ENCODE data around the gene DAB1. TPM values are rescaled to one million over a fixed set of nuclear protein-coding genes. Genes with fewer than 3 reads are reported as not detected.

Gene DAB1
- total and polyA plus RNA-seq, 2 of the 8 experiments (the other 6 are each of a cell fraction or from before 2014, with no cell fraction given): 4.4 to 11.8 TPM

DNA sequence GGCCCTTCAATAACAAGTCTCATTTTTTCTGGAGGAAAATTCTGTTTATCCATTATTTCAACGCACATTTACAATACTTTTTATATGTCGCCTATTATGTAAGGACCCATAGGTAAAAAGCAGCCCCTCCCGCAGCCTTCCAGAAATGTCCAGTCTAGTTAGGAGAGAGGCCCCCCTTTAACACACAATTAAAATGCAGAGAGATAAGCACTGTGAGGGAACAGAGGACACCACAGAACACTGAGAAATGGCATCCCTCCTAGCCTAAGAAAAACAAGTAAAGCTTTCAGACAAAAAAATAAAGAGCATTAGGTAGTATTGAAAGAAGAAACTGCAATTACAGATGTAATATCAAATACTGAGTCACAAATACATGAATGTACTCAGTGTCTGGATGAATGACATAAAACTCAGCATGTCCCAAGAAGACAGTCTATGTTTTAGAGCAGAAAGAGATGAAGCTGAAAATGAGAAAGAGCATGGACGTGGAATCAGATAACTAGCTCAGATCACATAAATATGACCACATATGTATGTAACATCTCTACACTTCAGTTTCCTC is 62.9 kb downstream of the DAB1 start:
- H3K79me1 ChIP-seq (ENCODE audit: low read depth, low read length): no peaks in the 10 kb centered on the region
- WGBS, 2 experiments (ENCODE audit: extremely low coverage in 1 of 2, insufficient coverage in 1 of 2, insufficient read length in 1 of 2, insufficient replicate concordance in 2 of 2, low coverage in 1 of 2, low lambda C conversion rate in 2 of 2, missing lambda C conversion rate in 1 of 2): 94% methylated on average over 4 of the region's 4 CpGs; no CpG with 5 or more reads in 1 of the 2 experiments
- CTCF ChIA-PET (ENCODE audit: partially characterized antibody): interaction anchor here (0.7 kb wide), 1 partner anchor 1230 kb away, joined by 4 read pairs; no protein-coding TSS in a partner anchor
- H3K27ac ChIP-seq (ENCODE audit: low read depth, low read length): no peak overlapping the region
- no peak overlapping the region for H2BK12ac ChIP-seq (ENCODE audit: low read depth, low read length)
- H3K14ac ChIP-seq (ENCODE audit: insufficient read length): no peak overlapping the region
- no peak overlapping the region for H4K91ac ChIP-seq (replicated peaks; ENCODE audit: insufficient read length, low read length)
- no peaks in the 10 kb centered on the region for H3K23me2 ChIP-seq (ENCODE audit: low read depth, low read length)
- no peak overlapping the region for H3K18ac ChIP-seq (ENCODE audit: extremely low read depth, low read length)
- H3K9me3 ChIP-seq (ENCODE audit: insufficient read depth in 2 of 2, low read depth in 1 of 2, low read length in 1 of 2): no peaks in the 10 kb centered on the region
- H3K56ac ChIP-seq (replicated peaks; ENCODE audit: insufficient read length, low read depth, low read length): no peak overlapping the region
- POLR2A ChIA-PET (ENCODE audit: partially characterized antibody): no interaction called here
- H4K8ac ChIP-seq (ENCODE audit: extremely low read depth, insufficient read depth, low read length): no peak overlapping the region
- no peak overlapping the region for H3K4me3 ChIP-seq (ENCODE audit: extremely low read depth in 1 of 4, insufficient read depth in 2 of 4, low read depth in 3 of 4, low read length in 4 of 4)
- H3K79me2 ChIP-seq (ENCODE audit: control insufficient read depth in 1 of 2, insufficient read depth in 2 of 2, low read length in 2 of 2): no peaks in the 10 kb centered on the region
- no peak overlapping the region for H2BK5ac ChIP-seq (ENCODE audit: low read depth, low read length)
- H2AFZ ChIP-seq (ENCODE audit: low read length): no peak overlapping the region
- no peak overlapping the region for H3K9ac ChIP-seq (replicated peaks in 1 of 4; ENCODE audit: extremely low read depth in 1 of 4, low read depth in 3 of 4, low read length in 3 of 4)
- H3K27me3 ChIP-seq (replicated peaks in 1 of 4; ENCODE audit: control insufficient read depth in 3 of 4, extremely low read depth in 1 of 4, insufficient read depth in 3 of 4, low read length in 3 of 4): no peaks in the 10 kb centered on the region
- peaks cover 0 to 8% (median 0%) of the 10 kb centered on the region in 4 experiments; a peak in 3 of 7 replicates for H3K4me1 ChIP-seq (replicated peaks in 1 of 4; ENCODE audit: control insufficient read depth in 3 of 4, insufficient read depth in 4 of 4, low read length in 3 of 4)
- no peak overlapping the region for H3K4me2 ChIP-seq (ENCODE audit: insufficient read depth in 1 of 2, low read depth in 2 of 2, low read length in 2 of 2)
- no peak overlapping the region for H3K4ac ChIP-seq (replicated peaks; ENCODE audit: insufficient read length, low read depth, low read length)
- no peaks in the 10 kb centered on the region for H3K36me3 ChIP-seq (ENCODE audit: control insufficient read depth in 2 of 4, insufficient read depth in 4 of 4, low read length in 3 of 4)
- no peak overlapping the region for H2BK20ac ChIP-seq (ENCODE audit: low read length)
- TF ChIP-seq CEBPB (IDR thresholded peaks at IDR 0.05; ENCODE audit: low read depth, low read length) (no peak), KDM1A (IDR thresholded peaks at IDR 0.05; ENCODE audit: borderline replicate concordance, low read length) (no peak), EZH2 (IDR thresholded peaks at IDR 0.05; ENCODE audit: low read depth, low read length, severe bottlenecking) (no peak), SP1 (IDR thresholded peaks at IDR 0.05; ENCODE audit: low read depth, low read length) (no peak)
- H4K5ac ChIP-seq (ENCODE audit: insufficient read length, low read depth, low read length): no peak overlapping the region
- no peaks in the 10 kb centered on the region for H4K20me1 ChIP-seq (replicated peaks in 1 of 2; ENCODE audit: control insufficient read depth in 1 of 2, insufficient read depth in 2 of 2, low read length in 2 of 2)
- no peak overlapping the region for H2BK15ac ChIP-seq (ENCODE audit: low read length)
- H2BK120ac ChIP-seq (replicated peaks; ENCODE audit: low read depth, low read length): no peak overlapping the region
- no peak overlapping the region for H2AK5ac ChIP-seq (ENCODE audit: low read depth, low read length)
- DNase-seq (ENCODE audit: low read depth in 1 of 2, low spot score in 2 of 2) (no peak), FAIRE-seq (no peak)
- no peak overlapping the region for H3K23ac ChIP-seq (ENCODE audit: insufficient read length)

All from H1 (cell line).